ENCODE data around the gene REXO2.

Gene REXO2

GRCh38 chr11:114463999-114464398, 24.7 kb downstream of the REXO2 start:
- TF ChIP-seq, protein P1, sequence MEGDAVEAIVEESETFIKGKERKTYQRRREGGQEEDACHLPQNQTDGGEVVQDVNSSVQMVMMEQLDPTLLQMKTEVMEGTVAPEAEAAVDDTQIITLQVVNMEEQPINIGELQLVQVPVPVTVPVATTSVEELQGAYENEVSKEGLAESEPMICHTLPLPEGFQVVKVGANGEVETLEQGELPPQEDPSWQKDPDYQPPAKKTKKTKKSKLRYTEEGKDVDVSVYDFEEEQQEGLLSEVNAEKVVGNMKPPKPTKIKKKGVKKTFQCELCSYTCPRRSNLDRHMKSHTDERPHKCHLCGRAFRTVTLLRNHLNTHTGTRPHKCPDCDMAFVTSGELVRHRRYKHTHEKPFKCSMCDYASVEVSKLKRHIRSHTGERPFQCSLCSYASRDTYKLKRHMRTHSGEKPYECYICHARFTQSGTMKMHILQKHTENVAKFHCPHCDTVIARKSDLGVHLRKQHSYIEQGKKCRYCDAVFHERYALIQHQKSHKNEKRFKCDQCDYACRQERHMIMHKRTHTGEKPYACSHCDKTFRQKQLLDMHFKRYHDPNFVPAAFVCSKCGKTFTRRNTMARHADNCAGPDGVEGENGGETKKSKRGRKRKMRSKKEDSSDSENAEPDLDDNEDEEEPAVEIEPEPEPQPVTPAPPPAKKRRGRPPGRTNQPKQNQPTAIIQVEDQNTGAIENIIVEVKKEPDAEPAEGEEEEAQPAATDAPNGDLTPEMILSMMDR (IDR thresholded peaks at IDR 0.05) = no peak
- TF ChIP-seq ZFX (IDR thresholded peaks at IDR 0.05; ENCODE audit: borderline replicate concordance) = no peak
- no peak overlapping the region for H3K27ac ChIP-seq

- TF ChIP-seq ZFX (IDR thresholded peaks at IDR 0.05; ENCODE audit: borderline replicate concordance) = no peak
- TF ChIP-seq, protein P1 (IDR thresholded peaks at IDR 0.05) = no peak
- no peak overlapping the region for H3K27ac ChIP-seq
Measured at GRCh38 chr11:114466742-114467141, 27.5 kb downstream of the REXO2 start.

GRCh38 chr11:114472661-114473060, 33.4 kb downstream of the REXO2 start:
- no peak overlapping the region for H3K27ac ChIP-seq
- TF ChIP-seq, protein P1 (IDR thresholded peaks at IDR 0.05) = no peak
- no peak for TF ChIP-seq ZFX (IDR thresholded peaks at IDR 0.05; ENCODE audit: borderline replicate concordance)

DNA sequence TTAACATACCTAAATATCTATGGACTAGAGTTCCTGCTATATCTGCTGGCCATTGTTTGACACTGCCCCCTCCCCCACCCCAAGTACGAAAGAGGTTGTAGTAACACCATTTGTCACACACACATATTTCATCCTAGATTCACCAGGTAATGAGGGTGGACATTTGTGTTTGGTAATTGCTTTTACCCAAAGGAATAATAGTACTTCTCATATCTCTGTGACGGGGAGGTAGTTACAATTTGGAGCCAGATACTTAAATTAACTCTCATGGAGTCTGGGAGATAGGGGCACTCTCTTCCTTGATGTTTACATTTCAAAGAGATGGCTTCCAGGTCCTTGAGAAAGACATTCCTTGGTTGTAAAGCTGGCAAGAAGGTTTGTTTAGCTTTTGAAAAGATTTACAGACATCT, 38.7 kb downstream of the REXO2 start:
- no peak overlapping the region for H3K27ac ChIP-seq
- TF ChIP-seq ZFX (IDR thresholded peaks at IDR 0.05; ENCODE audit: borderline replicate concordance) = no peak

DNA sequence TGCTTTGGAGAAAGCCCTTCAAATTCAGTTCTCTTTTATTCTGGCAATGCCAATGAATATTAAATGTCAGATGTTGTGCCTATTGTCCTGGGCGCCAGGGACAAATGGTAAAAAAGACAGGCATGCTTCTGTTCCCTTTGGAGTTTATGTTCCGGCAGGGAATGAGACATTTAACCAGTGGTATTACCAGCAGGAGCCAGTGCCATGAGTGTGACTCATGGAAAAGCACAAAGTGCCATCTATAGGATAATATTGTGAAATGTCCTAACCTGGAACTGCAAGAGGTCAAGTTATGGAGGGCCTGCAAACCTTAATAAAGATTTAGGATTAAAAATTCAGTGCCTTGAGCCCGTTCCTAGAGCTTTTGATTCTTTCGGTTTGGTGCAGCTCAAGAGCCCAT, 39.5 kb downstream of the REXO2 start:
- no peak overlapping the region for H3K27ac ChIP-seq
- TF ChIP-seq, protein P1 (IDR thresholded peaks at IDR 0.05) = no peak
- no peak for TF ChIP-seq ZFX (IDR thresholded peaks at IDR 0.05; ENCODE audit: borderline replicate concordance)

- no peak overlapping the region for H3K27ac ChIP-seq
- TF ChIP-seq, protein P1 (IDR thresholded peaks at IDR 0.05) = no peak
- TF ChIP-seq ZFX (IDR thresholded peaks at IDR 0.05; ENCODE audit: borderline replicate concordance) = no peak
Measured at GRCh38 chr11:114479331-114479730, 40.1 kb downstream of the REXO2 start.

DNA sequence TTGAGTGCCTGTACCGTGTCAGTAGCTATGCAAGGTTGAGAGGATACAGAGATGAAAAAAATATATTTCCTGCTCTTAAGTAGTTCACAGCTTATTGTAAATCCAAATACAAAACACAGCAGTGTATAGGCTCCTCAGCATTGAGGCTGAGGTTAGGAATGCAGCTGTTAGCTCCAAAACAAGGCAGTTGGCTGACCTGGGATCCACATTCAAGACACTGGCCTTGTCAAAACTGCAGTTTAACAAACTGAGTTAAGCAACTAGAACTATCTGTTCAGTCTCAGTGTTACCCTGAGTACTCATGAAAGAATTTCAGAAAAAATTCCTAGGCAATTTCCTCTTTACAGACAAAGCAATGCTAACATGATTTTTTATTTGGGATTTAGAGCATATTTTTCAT, 42.8 kb downstream of the REXO2 start:
- TF ChIP-seq ZFX (IDR thresholded peaks at IDR 0.05; ENCODE audit: borderline replicate concordance) = no peak
- TF ChIP-seq, protein P1 (IDR thresholded peaks at IDR 0.05) = no peak
- H3K27ac ChIP-seq = no peak overlapping the region

DNA sequence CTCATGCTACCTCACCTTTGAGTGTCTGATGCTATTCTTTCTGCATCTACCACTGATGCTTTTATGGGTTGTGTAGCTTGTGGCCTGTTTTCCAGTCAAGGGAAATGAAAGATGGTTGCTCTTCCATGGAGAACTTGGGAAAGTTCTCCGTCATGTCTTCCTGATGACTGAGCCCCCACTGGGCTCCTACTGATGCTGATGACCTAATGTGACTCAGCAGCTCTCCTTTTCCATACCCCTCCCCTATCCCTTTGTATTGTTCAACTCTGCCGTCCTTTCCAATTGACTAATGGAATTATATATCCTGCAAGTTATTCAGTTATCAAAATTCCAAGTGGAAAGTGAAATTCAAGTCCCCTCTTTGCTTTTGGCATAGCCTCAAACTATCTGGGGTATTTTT, 44.7 kb downstream of the REXO2 start:
- no peak overlapping the region for H3K27ac ChIP-seq
- no peak for TF ChIP-seq ZFX (IDR thresholded peaks at IDR 0.05; ENCODE audit: borderline replicate concordance)
- TF ChIP-seq, protein P1 (IDR thresholded peaks at IDR 0.05) = no peak

Measured in 22Rv1 (cell line).